Measurements from ENCODE around the gene PFDN1.

The PFDN1 gene

GRCh38 chr5:140296289-140296688, 6.6 kb downstream of the PFDN1 start:
- DNase-seq (ENCODE audit: low read depth in 2 of 2), result no peak

GRCh38 chr5:140295414-140295813, 7.5 kb downstream of the PFDN1 start:
- no peak for DNase-seq (ENCODE audit: low read depth in 2 of 2)

DNA sequence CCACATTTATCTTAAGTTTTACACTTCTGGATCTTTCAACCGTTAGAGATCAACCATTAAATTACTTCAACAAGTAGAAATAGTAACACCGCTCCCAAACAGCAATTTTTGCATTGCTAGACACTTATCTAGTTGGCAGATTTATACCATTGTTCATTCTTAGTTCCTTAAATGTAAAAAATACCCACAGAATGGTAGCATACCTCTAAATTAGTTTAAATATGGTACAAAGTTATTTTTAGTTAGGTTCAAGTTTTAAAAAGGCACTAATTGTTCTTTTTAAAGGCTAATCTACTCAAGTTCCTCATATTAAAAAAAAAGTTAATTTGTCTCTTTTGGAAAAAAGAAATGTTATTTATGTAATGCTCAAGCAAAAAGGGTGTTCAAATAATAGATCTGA, 8.1 kb downstream of the PFDN1 start:
- no peak for DNase-seq (ENCODE audit: low read depth in 2 of 2)

- DNase-seq (ENCODE audit: low read depth in 2 of 2), result no peak
Measured at GRCh38 chr5:140293849-140294100, 9.1 kb downstream of the PFDN1 start.

DNA sequence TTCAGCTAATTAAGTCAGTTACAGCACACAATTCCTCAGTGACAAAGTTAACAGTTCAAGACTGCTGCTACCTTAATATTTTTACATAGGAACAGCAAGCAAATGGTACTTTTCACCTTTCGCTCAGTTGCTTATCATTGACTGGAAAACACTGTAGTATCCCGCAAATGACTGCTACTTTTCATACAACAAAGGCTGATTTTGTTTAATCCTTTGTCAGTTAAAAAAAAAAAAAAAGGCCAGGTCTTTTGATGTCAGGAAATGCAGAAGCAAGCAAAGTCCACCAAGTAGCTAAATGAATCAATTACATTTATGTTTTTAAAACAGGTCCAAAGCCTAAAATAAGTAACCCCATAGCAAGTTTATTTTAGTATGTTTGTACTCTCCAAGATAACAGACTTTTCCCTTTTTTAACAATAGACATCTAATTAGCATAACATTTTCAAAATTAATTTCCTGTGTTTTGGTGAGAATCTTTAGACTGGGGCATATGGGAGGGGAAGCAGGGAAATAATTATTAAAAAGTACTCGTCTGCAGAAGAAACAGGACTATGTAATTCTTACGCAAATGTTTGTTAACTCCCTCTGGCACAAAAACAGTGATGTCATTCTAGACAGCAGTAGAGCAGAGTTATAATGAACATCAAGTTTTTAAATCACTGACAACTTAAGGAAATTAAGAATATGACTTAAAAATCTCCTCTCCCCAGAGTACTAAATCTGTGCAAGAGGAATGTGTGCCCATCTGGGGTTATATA, 9.6 kb downstream of the PFDN1 start:
- no peak for DNase-seq (ENCODE audit: low read depth in 2 of 2)

DNA sequence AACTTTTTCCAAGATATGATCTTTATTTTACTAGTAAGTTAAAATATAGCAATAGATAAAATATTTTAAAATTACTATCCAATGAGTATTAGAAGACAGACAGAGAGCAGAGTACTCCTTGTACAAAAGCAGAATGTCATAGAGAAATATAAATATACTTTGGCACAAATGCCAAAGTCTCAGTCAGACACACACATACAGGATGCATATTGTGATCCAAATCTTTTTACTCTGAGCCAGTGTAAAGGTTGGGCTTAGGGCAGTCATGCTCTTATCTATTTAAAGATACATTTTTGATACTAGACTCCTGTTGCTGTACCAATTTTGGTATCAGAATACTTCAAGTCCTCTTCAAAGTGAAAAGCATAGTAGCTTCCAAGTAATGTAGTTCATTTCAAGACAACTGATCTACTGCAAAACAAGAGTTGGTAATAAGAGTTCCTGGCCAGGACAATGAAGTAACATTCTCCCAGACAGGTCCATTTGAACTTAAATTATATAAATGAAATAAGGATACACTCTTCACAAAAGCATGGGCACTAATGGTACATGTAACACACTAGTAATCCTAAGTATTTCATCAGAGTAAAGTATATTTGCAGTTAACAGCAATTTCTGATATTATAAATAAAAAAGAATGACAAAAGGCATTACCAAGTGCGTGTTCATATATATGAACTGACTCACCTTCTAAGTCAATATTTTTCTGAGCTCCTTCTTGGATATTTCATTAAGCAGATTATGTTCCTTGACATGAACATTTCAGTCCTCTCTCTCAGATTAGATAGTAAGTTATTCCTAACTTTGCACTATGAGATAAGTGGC, 10.5 kb downstream of the PFDN1 start:
- no peak for DNase-seq (ENCODE audit: low read depth in 2 of 2)

DNA sequence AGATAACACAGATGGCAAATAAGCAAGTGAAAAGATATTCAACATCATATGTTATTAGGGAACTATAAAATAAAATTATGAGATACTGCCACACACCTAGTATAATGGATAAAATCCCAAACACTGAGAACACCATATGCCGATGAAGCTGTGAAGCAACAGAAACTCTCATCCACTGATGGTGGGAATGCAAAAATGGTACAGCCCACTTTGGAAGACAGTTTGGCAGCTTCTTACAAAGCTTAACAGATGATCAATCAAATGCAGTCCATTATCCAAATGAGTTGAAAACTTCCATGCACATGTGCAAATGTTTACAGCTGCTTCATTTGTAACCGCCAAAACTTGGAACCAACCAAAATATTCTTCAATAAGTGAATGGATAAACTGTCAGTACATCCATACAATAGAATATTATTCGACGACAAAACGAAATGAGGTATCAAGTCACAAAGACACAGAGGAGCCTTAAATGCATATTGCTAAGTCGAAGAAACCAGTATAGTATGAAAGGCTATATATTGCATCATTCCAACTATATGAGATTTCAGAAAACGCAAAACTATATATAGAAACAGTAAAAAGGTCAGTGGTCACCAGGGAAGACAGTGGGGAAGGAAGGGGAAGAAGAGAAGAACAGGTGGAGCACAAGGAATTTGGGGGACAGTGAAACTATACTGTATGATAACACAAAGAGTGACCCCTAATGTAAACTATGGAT, 14.9 kb downstream of the PFDN1 start:
- DNase-seq (ENCODE audit: low read depth in 2 of 2), result no peak

DNA sequence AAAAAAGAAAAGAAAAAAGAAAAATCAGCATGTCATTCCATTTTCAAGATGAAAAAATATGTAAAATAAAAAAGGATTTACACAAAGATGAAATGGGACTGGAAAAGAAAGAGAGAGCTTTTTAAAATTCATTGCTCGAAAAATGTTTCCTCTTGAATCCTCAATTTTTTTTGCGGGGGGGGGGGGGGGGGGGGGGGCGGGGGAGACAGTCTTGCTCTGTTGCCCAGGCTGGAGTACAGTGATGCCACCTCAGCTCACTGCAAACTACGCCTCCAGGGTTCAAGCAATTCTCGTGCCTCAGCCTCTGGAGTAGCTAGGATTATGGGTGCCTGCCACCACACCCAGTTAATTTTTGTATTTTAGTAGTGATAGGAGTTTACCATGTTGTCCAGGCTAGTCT, 16.5 kb downstream of the PFDN1 start:
- no peak for DNase-seq (ENCODE audit: low read depth in 2 of 2)

DNA sequence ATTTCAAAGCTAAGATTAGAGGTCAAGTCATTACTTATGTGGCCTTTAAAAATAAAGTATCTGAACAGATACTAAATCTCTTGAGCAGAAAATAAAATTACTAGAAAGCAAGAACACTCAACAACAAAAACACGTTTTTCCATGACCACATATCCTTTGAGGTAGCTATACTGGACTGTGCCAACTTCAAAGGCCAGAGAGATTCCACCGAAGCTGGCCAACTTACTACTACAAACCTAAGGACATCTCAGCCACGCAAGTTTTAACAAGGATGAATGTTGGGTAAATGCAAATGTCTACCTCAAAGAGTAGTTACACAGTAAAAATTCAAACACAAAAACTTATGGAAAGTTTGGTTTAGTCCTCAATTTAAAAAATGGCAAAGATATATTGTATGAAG, 18.9 kb downstream of the PFDN1 start:
- DNase-seq (ENCODE audit: low read depth in 2 of 2), result no peak

- no peak for DNase-seq (ENCODE audit: low read depth in 2 of 2)
Measured at GRCh38 chr5:140282266-140282665, 20.6 kb downstream of the PFDN1 start.

DNA sequence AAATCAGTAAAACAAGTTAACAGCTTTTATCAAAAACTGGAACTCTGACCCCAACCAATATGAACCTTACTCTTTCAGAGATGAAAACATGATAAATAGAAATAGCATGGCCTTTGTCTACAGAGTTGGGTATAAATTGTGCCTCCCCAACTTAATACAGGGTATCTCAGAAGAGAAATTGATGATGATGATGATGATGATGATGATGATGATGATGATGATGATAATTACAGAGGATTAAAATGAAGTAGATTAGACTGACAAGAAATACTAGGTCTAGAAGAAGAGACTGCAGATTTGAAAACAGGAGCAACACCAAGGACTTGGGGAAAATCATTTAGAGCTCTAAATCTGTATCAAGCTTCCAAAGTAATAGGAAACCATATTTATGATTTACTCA, 27.1 kb downstream of the PFDN1 start:
- DNase-seq (ENCODE audit: low read depth in 2 of 2), result no peak

- no peak for DNase-seq (ENCODE audit: low read depth in 2 of 2)
Measured at GRCh38 chr5:140273401-140273877, 29.5 kb downstream of the PFDN1 start.

DNA sequence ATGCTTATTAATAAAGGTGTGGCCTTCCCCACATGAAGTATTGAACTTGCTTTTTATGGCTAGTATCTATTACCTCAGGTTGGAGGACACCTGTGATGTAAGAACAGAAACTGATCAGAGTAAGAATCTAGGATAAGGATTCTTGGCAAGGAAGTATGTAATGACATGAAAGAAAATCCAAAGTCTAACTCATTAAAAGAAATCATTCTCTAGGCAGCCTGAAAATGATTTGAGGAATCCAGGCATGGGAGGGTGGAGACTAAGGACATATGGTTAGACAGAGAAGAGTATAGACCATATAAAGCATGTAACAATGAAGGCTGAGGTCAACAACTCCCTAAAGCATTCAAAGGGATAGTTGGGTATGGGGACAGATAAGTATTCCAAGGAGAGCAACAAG, 32.9 kb downstream of the PFDN1 start:
- no peak for DNase-seq (ENCODE audit: low read depth in 2 of 2)

DNA sequence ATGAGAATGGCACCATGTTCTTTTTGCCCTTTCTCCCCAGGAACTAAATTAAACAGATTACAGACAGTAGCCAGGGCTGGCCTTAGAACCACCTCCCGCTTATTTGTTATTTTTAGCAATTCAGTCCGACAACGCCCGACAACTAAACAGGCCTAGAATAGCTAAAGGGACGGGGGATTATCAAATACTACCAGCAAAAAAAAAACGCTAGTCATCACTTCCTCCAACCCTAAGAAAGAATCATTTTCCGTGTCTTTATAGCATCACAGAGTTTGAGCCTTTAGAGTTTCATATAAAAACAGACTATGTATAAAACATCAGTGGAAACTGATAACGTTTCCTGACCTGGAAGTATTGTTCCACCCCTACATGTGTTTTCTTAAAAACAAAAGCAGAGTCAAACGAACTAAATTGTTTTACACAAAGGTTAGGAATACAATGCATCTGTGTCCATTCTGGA, 35.3 kb downstream of the PFDN1 start:
- DNase-seq (ENCODE audit: low read depth in 2 of 2), result no peak

GRCh38 chr5:140267201-140267540, 35.7 kb downstream of the PFDN1 start:
- DNase-seq (ENCODE audit: low read depth in 2 of 2), result no peak

DNA sequence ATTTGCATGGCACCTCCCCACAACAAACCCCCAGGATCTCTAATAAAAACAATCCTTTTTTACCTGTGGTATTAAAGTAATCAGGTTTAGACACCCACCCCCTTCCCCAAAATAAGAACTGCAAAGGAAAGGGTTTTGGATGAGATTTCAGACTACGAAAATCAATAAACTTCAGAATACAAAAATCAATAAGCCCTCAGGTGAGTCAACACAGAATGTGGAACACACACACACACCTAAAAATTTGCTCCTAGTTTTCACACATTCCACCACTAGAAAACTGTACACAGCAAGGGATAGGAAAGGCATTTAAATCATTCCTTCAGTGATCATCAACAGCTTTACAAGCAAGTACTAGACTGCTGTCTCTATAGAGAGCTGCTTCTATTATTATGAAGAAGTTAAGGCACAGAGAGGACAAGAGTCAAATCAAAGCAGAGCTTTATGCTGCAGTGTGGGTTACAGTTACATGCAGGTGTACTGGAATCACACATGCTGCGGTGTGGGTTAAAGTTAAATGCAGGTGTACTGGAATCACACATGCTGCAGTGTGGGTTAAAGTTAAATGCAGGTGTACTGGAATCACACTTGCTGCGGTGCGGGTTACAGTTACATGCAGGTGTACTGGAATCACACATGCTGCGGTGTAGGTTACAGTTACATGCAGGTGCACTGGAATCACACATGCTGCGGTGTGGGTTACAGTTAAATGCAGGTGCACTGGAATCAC, 36.3 kb downstream of the PFDN1 start:
- no peak for DNase-seq (ENCODE audit: low read depth in 2 of 2)

DNA sequence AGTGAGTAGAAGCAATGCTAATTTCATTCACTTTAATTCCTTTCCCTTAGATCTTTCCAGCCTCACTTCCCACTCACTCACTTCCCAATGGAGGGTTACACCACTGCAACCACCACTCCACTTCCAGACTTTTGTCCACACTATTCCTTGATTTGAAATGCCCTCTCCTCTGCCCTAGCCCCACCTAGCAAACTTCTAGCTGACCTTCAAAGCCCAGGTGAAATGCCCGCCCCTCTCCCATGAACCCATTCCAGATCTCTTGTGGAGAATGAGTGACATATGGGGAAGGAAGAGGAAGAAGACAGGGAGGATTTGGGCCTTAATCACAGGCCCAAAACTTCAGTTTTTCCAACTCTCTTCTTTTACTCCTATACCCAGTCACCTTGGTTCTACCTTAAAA, 37.1 kb downstream of the PFDN1 start:
- no peak for DNase-seq (ENCODE audit: low read depth in 2 of 2)

GRCh38 chr5:140262839-140263238, 40.1 kb downstream of the PFDN1 start:
- DNase-seq (ENCODE audit: low read depth in 2 of 2), result no peak

- DNase-seq (ENCODE audit: low read depth in 2 of 2), result no peak
Measured at GRCh38 chr5:140262221-140262620, 40.7 kb downstream of the PFDN1 start.

DNA sequence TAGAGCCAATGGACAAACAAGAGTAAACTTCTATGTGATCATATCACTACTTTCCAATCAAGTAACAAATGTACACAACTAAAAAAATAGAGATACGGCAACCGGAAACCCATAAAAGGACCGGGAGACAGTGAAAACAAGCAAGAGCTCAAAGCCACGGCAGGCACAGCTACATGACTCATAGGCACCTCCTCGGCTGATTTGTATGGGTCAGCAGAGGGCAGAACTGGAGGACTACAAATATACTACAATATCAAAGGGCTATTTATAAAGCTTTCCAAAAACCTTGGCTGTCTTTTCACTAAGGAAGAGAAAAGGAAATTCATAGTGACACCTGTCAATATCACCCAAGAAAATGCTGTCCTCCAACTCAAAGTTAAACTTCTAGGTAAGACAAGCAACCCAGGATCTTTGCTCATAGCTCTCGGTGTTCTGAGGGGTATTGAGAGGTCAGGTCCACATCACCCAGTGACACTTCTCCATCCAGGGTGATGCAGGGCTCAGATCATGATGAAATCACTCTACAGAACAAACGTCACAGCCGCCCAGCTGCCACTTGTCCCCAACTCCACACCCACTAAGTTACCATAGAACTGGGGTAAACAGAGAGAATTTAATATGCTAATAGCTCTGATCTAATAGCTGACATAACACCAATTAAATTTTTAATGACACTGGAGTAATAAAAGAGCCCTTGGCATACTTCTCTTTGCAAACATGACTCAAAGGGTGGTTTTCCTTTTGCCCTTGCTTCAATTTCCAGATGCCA, 41.3 kb downstream of the PFDN1 start:
- DNase-seq (ENCODE audit: low read depth in 2 of 2), result no peak

DNA sequence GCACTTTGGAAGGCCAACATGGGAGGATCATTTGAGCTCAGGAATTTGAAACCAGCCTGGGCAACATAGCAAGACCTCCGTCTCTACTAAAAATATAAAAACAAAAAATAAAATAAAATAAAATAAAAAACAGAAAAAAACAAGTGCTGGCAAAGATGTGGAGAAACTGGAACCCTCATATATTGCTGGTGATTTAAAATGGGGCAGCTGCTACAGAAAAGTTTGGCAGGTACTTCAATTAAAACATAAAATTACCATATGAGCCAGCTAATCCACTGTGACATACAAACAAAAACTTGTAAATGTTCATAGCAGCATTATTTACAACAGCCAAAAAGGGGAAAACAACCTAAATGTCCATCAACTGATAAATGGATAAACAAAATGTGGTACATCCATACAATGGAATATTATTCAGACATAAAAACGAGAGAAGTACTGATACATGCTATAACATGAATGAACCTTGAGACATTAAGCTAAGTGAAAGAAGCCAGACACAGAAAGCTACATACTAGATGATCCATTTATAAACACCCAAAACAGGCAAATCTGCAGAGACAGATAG, 42.7 kb downstream of the PFDN1 start:
- DNase-seq (ENCODE audit: low read depth in 2 of 2), result no peak
